Activated T-helper 17 cell treated with anti-CD3 and anti-CD28 coated beads, Interleukin-2, amount 50 U/mL, for 72 hours (primary cell): ENCODE results near the gene DRG1. TPM values are rescaled to one million over a fixed set of nuclear protein-coding genes. Genes with fewer than 3 reads are reported as not detected.
A peak's percentile ranks its signal among the peaks of the same experiment; 100 is the strongest.
"Not testable (repeated sequence)": the region's sequence is repeated elsewhere in the genome, so short reads cannot be mapped to it uniquely, and the experiment has no call there.

Experiments used
- ATAC-seq: fragments of 150-1000 bp; cut with Tn5 transposase; replicated peaks from 2 replicates; pipeline ENCODE4 v1.10.0; 2021; ENCODE audit warnings: mild to moderate bottlenecking, moderate library complexity
- H3K27ac Mint-ChIP-seq: one replicate; pipeline ENCODE4 v1.8.0; 2022; ENCODE audit warnings: mixed read lengths
- H3K27me3 Mint-ChIP-seq: one replicate; pipeline ENCODE4 v1.8.0; 2022; ENCODE audit warnings: mixed read lengths
- H3K36me3 Mint-ChIP-seq: one replicate; pipeline ENCODE4 v1.8.0; 2022; ENCODE audit warnings: low read depth, mild to moderate bottlenecking, mixed read lengths
- H3K4me1 Mint-ChIP-seq: one replicate; pipeline ENCODE4 v1.8.0; 2022; ENCODE audit warnings: mixed read lengths
- H3K4me3 Mint-ChIP-seq: one replicate; pipeline ENCODE4 v1.8.0; 2022; ENCODE audit warnings: mild to moderate bottlenecking, mixed read lengths
- H3K9me3 Mint-ChIP-seq: one replicate; pipeline ENCODE4 v1.8.0; 2022; ENCODE audit warnings: mixed read lengths
- total RNA-seq, 2 donors: library from RNA; stranded (reverse); gene quantifications; one replicate each; pipeline ENCODE4 v1.2.3, GENCODE V29; 2022

Gene DRG1
- 10 to 100 TPM; 97.4 to 99.4 TPM for total RNA-seq

GRCh38 chr22:31399211-31400022, at the start of gene DRG1:
TSS of gene DRG1 (plus strand) at chr22:31399604. CDS start at chr22:31399684, 80 bp downstream.
- Mint-ChIP-seq H3K4me3 (peak within 1 kb of the TSS; percentile 95), H3K9me3 (peaks cover 2% of the 10 kb centered on the region), H3K27me3 (no peaks in the 10 kb centered on the region), H3K4me1 (no peaks in the 10 kb centered on the region), H3K36me3 (peaks cover 51% of the 10 kb centered on the region), H3K27ac (peak within 1 kb of the TSS; percentile 99)
- ATAC-seq: peak; percentile 99

GRCh38 chr22:31349960-31350359, 49.4 kb upstream of the DRG1 start:
- no peak for ATAC-seq
- Mint-ChIP-seq H3K27ac (no peak overlapping the region), H3K27me3 (peaks cover 4% of the 10 kb centered on the region)

GRCh38 chr22:31350410-31350863, 49.0 kb upstream of the DRG1 start:
- H3K9me3 Mint-ChIP-seq: no peaks in the 10 kb centered on the region
- H3K4me3 Mint-ChIP-seq: no peak overlapping the region
- ATAC-seq: no peak
- peaks cover 4% of the 10 kb centered on the region for H3K27me3 Mint-ChIP-seq
- no peaks in the 10 kb centered on the region for H3K36me3 Mint-ChIP-seq
- H3K4me1 Mint-ChIP-seq: no peaks in the 10 kb centered on the region
- H3K27ac Mint-ChIP-seq: no peak overlapping the region

More at GRCh38 chr22:31349960-31350359, 49.4 kb upstream of the DRG1 start:
- no peaks in the 10 kb centered on the region for H3K4me1 Mint-ChIP-seq
- peaks cover 3% of the 10 kb centered on the region for H3K36me3 Mint-ChIP-seq
- no peaks in the 10 kb centered on the region for H3K9me3 Mint-ChIP-seq
- no peak overlapping the region for H3K4me3 Mint-ChIP-seq

- Mint-ChIP-seq H3K36me3 (no peaks in the 10 kb centered on the region), H3K27me3 (peaks cover 4% of the 10 kb centered on the region), H3K27ac (no peak overlapping the region), H3K4me1 (no peaks in the 10 kb centered on the region), H3K9me3 (no peaks in the 10 kb centered on the region), H3K4me3 (no peak overlapping the region)
- no peak for ATAC-seq
Observed at GRCh38 chr22:31354515-31354914, 44.9 kb upstream of the DRG1 start.

- no peak overlapping the region for H3K4me3 Mint-ChIP-seq
Observed at GRCh38 chr22:31360029-31360428, 39.4 kb upstream of the DRG1 start.

GRCh38 chr22:31361743-31362142, 37.7 kb upstream of the DRG1 start:
- no peak for ATAC-seq
- H3K36me3 Mint-ChIP-seq: no peaks in the 10 kb centered on the region
- no peaks in the 10 kb centered on the region for H3K9me3 Mint-ChIP-seq
- no peaks in the 10 kb centered on the region for H3K27me3 Mint-ChIP-seq
- no peak overlapping the region for H3K27ac Mint-ChIP-seq
- no peak overlapping the region for H3K4me3 Mint-ChIP-seq
- no peaks in the 10 kb centered on the region for H3K4me1 Mint-ChIP-seq

More at GRCh38 chr22:31360029-31360428, 39.4 kb upstream of the DRG1 start:
- no peak for ATAC-seq
- Mint-ChIP-seq H3K27ac (no peak overlapping the region), H3K36me3 (no peaks in the 10 kb centered on the region), H3K27me3 (no peaks in the 10 kb centered on the region), H3K9me3 (no peaks in the 10 kb centered on the region), H3K4me1 (no peaks in the 10 kb centered on the region)

DNA sequence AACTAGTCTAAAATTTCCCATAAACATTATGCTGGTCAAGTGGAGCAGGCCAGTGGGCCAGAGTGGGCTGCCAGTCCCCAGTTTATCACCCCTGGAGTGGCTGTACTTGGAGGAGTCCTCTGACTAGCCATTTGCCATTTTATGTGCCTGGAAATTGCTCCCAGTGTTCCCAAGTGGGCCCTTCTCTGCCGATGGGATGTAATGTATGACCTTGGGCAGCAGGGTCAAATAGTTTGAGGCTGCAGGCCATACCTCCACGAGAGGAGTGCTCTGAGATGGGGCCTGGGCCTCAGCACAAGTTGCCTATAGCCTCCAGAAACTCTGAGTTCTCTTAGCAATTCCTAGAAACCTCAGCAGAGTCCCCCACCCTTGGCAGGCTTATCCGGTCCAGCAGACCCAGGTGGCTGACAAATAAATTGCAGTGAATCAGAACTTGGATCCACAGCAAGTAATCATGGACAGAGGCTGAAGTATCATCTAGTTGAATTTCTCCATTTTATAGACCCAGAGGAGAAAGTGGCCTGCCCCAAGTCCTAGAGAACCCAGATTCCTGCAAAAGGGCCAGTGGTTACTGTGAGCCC, 35.4 kb upstream of the DRG1 start:
- Mint-ChIP-seq H3K27ac (no peak overlapping the region), H3K4me3 (no peak overlapping the region), H3K9me3 (no peaks in the 10 kb centered on the region), H3K4me1 (no peaks in the 10 kb centered on the region), H3K27me3 (no peaks in the 10 kb centered on the region), H3K36me3 (no peaks in the 10 kb centered on the region)
- no peak for ATAC-seq

DNA sequence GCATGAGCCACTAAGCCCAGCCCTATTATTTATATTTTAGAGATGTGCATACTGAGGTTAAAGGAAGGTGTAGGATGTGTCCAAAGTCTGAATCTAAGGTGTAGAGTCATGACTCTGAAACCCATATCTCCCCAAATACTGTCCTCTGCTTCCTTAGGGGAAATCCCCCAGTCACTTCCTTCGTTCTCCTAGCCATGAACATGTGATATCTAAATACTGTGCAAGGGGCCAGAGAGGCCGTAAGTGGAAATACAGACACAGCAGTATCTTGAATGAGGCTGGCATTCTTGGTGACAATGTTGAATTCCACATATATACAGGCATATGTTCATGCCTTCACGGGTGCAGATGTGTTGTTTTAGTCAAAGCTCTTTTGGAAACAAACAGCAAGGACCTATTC, 32.0 kb upstream of the DRG1 start:
- Mint-ChIP-seq H3K27me3 (no peaks in the 10 kb centered on the region), H3K4me3 (no peak overlapping the region), H3K36me3 (no peaks in the 10 kb centered on the region), H3K9me3 (no peaks in the 10 kb centered on the region), H3K27ac (no peak overlapping the region), H3K4me1 (no peaks in the 10 kb centered on the region)
- peak; percentile 42 for ATAC-seq

GRCh38 chr22:31377612-31378011, 21.8 kb upstream of the DRG1 start:
- no peaks in the 10 kb centered on the region for H3K9me3 Mint-ChIP-seq
- no peak for ATAC-seq
- no peak overlapping the region for H3K4me3 Mint-ChIP-seq
- no peak overlapping the region for H3K27ac Mint-ChIP-seq
- H3K4me1 Mint-ChIP-seq: no peaks in the 10 kb centered on the region
- no peaks in the 10 kb centered on the region for H3K36me3 Mint-ChIP-seq
- no peaks in the 10 kb centered on the region for H3K27me3 Mint-ChIP-seq

DNA sequence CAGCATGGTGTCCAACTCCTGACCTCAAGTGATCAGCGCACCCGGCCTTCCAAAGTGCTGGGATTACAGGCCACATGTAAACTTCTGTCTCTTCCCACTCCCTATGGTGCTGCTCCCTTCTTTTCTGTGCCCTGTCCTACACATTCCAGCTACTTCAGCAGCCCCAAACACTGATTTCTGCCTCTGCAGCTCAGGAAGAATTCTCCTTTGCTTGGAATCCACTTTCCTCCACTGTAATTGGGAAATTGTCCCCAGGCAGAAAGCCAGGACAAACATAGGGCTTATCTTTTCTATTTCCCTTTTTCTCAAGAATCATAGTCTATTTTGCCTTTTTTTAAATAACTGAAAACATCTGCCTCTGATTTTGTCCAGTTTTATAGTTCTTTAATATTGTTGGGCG, 21.3 kb upstream of the DRG1 start:
- Mint-ChIP-seq H3K4me3 (no peak overlapping the region), H3K27ac (peak overlapping the region; percentile 66), H3K4me1 (no peaks in the 10 kb centered on the region), H3K27me3 (no peaks in the 10 kb centered on the region), H3K36me3 (no peaks in the 10 kb centered on the region), H3K9me3 (no peaks in the 10 kb centered on the region)
- ATAC-seq: no peak

- not testable (repeated sequence) for H3K4me3 Mint-ChIP-seq, H3K9me3 Mint-ChIP-seq, H3K36me3 Mint-ChIP-seq, H3K4me1 Mint-ChIP-seq, H3K27me3 Mint-ChIP-seq
- ATAC-seq: peak; percentile 85
- peak overlapping the region; percentile 66 for H3K27ac Mint-ChIP-seq
Observed at GRCh38 chr22:31378651-31379050, 20.8 kb upstream of the DRG1 start.

DNA sequence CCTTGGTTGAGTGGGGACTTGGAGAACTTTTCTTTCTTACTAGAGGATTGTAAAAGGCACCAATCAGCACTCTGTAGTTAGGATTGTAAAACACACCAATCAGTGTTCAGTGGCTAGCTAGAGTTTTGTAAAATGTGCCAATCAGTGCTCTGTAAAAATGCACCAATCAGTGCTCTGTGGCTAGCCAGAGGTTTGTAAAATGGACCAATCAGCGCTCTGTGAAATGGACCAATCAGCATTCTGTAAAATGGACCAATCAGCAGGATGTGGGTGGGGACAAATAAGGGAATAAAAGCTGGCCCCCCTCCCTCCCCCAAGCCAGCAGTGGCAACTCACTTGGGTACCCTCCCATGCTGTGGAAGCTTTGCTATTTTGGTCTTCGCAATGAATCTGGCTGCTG, 5.5 kb upstream of the DRG1 start:
- H3K4me1 Mint-ChIP-seq: no peaks in the 10 kb centered on the region
- H3K36me3 Mint-ChIP-seq: no peaks in the 10 kb centered on the region
- no peaks in the 10 kb centered on the region for H3K27me3 Mint-ChIP-seq
- peaks cover 4% of the 10 kb centered on the region for H3K9me3 Mint-ChIP-seq
- no peak overlapping the region for H3K4me3 Mint-ChIP-seq
- ATAC-seq: no peak
- no peak overlapping the region for H3K27ac Mint-ChIP-seq

DNA sequence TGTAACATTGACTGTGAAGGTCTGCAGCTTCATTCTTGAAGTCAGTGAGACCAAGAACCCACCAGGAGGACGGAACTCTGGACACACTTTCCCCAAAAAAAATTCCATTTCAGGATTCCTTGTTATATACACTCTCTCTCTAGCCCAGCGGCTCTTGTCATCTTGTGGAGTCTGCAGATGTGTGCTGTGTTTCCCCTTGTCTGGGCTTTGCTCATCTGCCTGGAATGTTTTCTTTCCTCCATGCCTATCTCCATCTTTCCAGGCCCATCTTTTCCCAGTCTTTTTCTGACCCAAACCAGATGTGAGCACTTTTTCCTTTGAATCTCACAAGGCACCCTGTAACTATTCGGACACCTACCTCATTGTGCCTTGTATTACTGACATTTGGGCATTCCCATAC, 5.1 kb upstream of the DRG1 start:
- Mint-ChIP-seq H3K27me3 (no peaks in the 10 kb centered on the region), H3K27ac (no peak overlapping the region), H3K36me3 (peaks cover under 1% of the 10 kb centered on the region), H3K9me3 (peaks cover 4% of the 10 kb centered on the region), H3K4me3 (no peak overlapping the region), H3K4me1 (no peaks in the 10 kb centered on the region)
- no peak for ATAC-seq

- no peaks in the 10 kb centered on the region for H3K27me3 Mint-ChIP-seq
- ATAC-seq: no peak
- no peaks in the 10 kb centered on the region for H3K4me1 Mint-ChIP-seq
- peaks cover 4% of the 10 kb centered on the region for H3K9me3 Mint-ChIP-seq
- H3K27ac Mint-ChIP-seq: no peak overlapping the region
- H3K4me3 Mint-ChIP-seq: peak overlapping the region; percentile 95
- peaks cover 40% of the 10 kb centered on the region for H3K36me3 Mint-ChIP-seq
Observed at GRCh38 chr22:31398231-31398630, 1.2 kb upstream of the DRG1 start.

GRCh38 chr22:31400023-31400397, 606 bp downstream of the DRG1 start:
- Mint-ChIP-seq H3K27ac (peak overlapping the region; percentile 99), H3K36me3 (peaks cover 57% of the 10 kb centered on the region), H3K9me3 (no peaks in the 10 kb centered on the region), H3K4me3 (peak overlapping the region; percentile 95), H3K4me1 (no peaks in the 10 kb centered on the region), H3K27me3 (no peaks in the 10 kb centered on the region)
- ATAC-seq: no peak
